Activated effector memory CD4-positive, alpha-beta T cell treated with Interleukin-2 at 50 U/mL for 16 hours (primary cell): Measurements from ENCODE around the gene SLC35D3.
"Not testable (repeated sequence)": the region's sequence is repeated elsewhere in the genome, so short reads cannot be mapped to it uniquely, and the experiment has no call there.

Experiments
- DNase-seq: peaks from one replicate; pipeline ENCODE4 v3.0.0-alpha.2; 2020

The SLC35D3 gene

GRCh38 chr6:136967876-136968752 is 46.0 kb downstream of the SLC35D3 start:
- peak; percentile 29 for DNase-seq

- no peak for DNase-seq
Measured at GRCh38 chr6:136968837-136969236, 46.7 kb downstream of the SLC35D3 start.

- DNase-seq = no peak
Measured at GRCh38 chr6:136969433-136969832, 47.3 kb downstream of the SLC35D3 start.

- no peak for DNase-seq
Measured at GRCh38 chr6:136969930-136970329, 47.8 kb downstream of the SLC35D3 start.

GRCh38 chr6:136971609-136972008 is 49.5 kb downstream of the SLC35D3 start:
- DNase-seq = no peak

GRCh38 chr6:136973781-136974180 is 51.7 kb downstream of the SLC35D3 start:
- not testable (repeated sequence) for DNase-seq
